ENCODE results near the gene SUGP1.

Gene SUGP1

GRCh38 chr19:19327672-19328071 lies 7.4 kb upstream of the SUGP1 start:
- H3K36me3 ChIP-seq (ENCODE audit: insufficient read depth, low read length): peaks cover 10% of the 10 kb centered on the region; the same call in 1 of the 2 replicates

GRCh38 chr19:19324059-19324770 lies 3.9 kb upstream of the SUGP1 start:
- Histone ChIP-seq H3K9ac (ENCODE audit: low read depth, low read length) (no peak overlapping the region), H3K36me3 (ENCODE audit: insufficient read depth, low read length) (peaks cover 7% of the 10 kb centered on the region; the same call in 1 of the 2 replicates), H3K4me1 (ENCODE audit: insufficient read depth, low read length) (peaks cover 3% of the 10 kb centered on the region; the same call in 1 of the 2 replicates), H3K9me3 (ENCODE audit: control insufficient read depth, insufficient read depth, low read length) (no peaks in the 10 kb centered on the region)

More at GRCh38 chr19:19327672-19328071, 7.4 kb upstream of the SUGP1 start:
- no peaks in the 10 kb centered on the region for H3K4me1 ChIP-seq (ENCODE audit: insufficient read depth, low read length)
- no peak overlapping the region for H3K9ac ChIP-seq (ENCODE audit: low read depth, low read length)
- no peaks in the 10 kb centered on the region for H3K9me3 ChIP-seq (ENCODE audit: control insufficient read depth, insufficient read depth, low read length)

GRCh38 chr19:19321141-19321577 lies 850 bp upstream of the SUGP1 start:
- H3K4me1 ChIP-seq (ENCODE audit: insufficient read depth, low read length): peaks cover 6% of the 10 kb centered on the region; the same call in 1 of the 2 replicates
- H3K36me3 ChIP-seq (ENCODE audit: insufficient read depth, low read length): peaks cover 7% of the 10 kb centered on the region; the same call in 1 of the 2 replicates
- H3K9me3 ChIP-seq (ENCODE audit: control insufficient read depth, insufficient read depth, low read length): no peaks in the 10 kb centered on the region
- H3K9ac ChIP-seq (ENCODE audit: low read depth, low read length): peak overlapping the region; percentile 78

- Histone ChIP-seq H3K9me3 (ENCODE audit: control insufficient read depth, insufficient read depth, low read length) (no peaks in the 10 kb centered on the region), H3K4me1 (ENCODE audit: insufficient read depth, low read length) (peaks cover 6% of the 10 kb centered on the region; the same call in 1 of the 2 replicates), H3K36me3 (ENCODE audit: insufficient read depth, low read length) (no peaks in the 10 kb centered on the region; the same call in 1 of the 2 replicates), H3K9ac (ENCODE audit: low read depth, low read length) (peak overlapping the region; percentile 78)
Measured at GRCh38 chr19:19319732-19320360, 463 bp downstream of the SUGP1 start.

GRCh38 chr19:19316082-19316481 lies 4.2 kb downstream of the SUGP1 start:
- H3K4me1 ChIP-seq (ENCODE audit: insufficient read depth, low read length): peaks cover 6% of the 10 kb centered on the region; the same call in 1 of the 2 replicates
- H3K9me3 ChIP-seq (ENCODE audit: control insufficient read depth, insufficient read depth, low read length): no peaks in the 10 kb centered on the region
- H3K36me3 ChIP-seq (ENCODE audit: insufficient read depth, low read length): no peaks in the 10 kb centered on the region; the same call in 1 of the 2 replicates

GRCh38 chr19:19315444-19315843 lies 4.9 kb downstream of the SUGP1 start:
- no peak overlapping the region for H3K9ac ChIP-seq (ENCODE audit: low read depth, low read length)
- peaks cover 6% of the 10 kb centered on the region; the same call in 1 of the 2 replicates for H3K4me1 ChIP-seq (ENCODE audit: insufficient read depth, low read length)
- no peaks in the 10 kb centered on the region; the same call in none of the 2 replicates for H3K36me3 ChIP-seq (ENCODE audit: insufficient read depth, low read length)
- H3K9me3 ChIP-seq (ENCODE audit: control insufficient read depth, insufficient read depth, low read length): no peaks in the 10 kb centered on the region

More at GRCh38 chr19:19316082-19316481, 4.2 kb downstream of the SUGP1 start:
- H3K9ac ChIP-seq (ENCODE audit: low read depth, low read length): no peak overlapping the region

- Histone ChIP-seq H3K9me3 (ENCODE audit: control insufficient read depth, insufficient read depth, low read length) (no peaks in the 10 kb centered on the region), H3K4me1 (ENCODE audit: insufficient read depth, low read length) (no peaks in the 10 kb centered on the region), H3K36me3 (ENCODE audit: insufficient read depth, low read length) (peaks cover 8% of the 10 kb centered on the region; the same call in 1 of the 2 replicates), H3K9ac (ENCODE audit: low read depth, low read length) (no peak overlapping the region)
Measured at GRCh38 chr19:19308373-19308772, 11.9 kb downstream of the SUGP1 start.

- no peaks in the 10 kb centered on the region for H3K9me3 ChIP-seq (ENCODE audit: control insufficient read depth, insufficient read depth, low read length)
- H3K36me3 ChIP-seq (ENCODE audit: insufficient read depth, low read length): peaks cover 8% of the 10 kb centered on the region
- no peak overlapping the region for H3K9ac ChIP-seq (ENCODE audit: low read depth, low read length)
- H3K4me1 ChIP-seq (ENCODE audit: insufficient read depth, low read length): no peaks in the 10 kb centered on the region
Measured at GRCh38 chr19:19306191-19306590, 14.1 kb downstream of the SUGP1 start.

GRCh38 chr19:19305696-19306095 lies 14.6 kb downstream of the SUGP1 start:
- Histone ChIP-seq H3K9me3 (ENCODE audit: control insufficient read depth, insufficient read depth, low read length) (no peaks in the 10 kb centered on the region), H3K4me1 (ENCODE audit: insufficient read depth, low read length) (no peaks in the 10 kb centered on the region), H3K9ac (ENCODE audit: low read depth, low read length) (no peak overlapping the region), H3K36me3 (ENCODE audit: insufficient read depth, low read length) (peaks cover 8% of the 10 kb centered on the region)

- H3K9me3 ChIP-seq (ENCODE audit: control insufficient read depth, insufficient read depth, low read length): no peaks in the 10 kb centered on the region
- H3K9ac ChIP-seq (ENCODE audit: low read depth, low read length): no peak overlapping the region
- no peaks in the 10 kb centered on the region for H3K4me1 ChIP-seq (ENCODE audit: insufficient read depth, low read length)
- peaks cover 8% of the 10 kb centered on the region for H3K36me3 ChIP-seq (ENCODE audit: insufficient read depth, low read length)
Measured at GRCh38 chr19:19305066-19305465, 15.2 kb downstream of the SUGP1 start.

GRCh38 chr19:19304186-19304965 lies 15.9 kb downstream of the SUGP1 start:
- H3K9ac ChIP-seq (ENCODE audit: low read depth, low read length): no peak overlapping the region
- H3K9me3 ChIP-seq (ENCODE audit: control insufficient read depth, insufficient read depth, low read length): no peaks in the 10 kb centered on the region
- no peaks in the 10 kb centered on the region for H3K4me1 ChIP-seq (ENCODE audit: insufficient read depth, low read length)
- H3K36me3 ChIP-seq (ENCODE audit: insufficient read depth, low read length): peaks cover 7% of the 10 kb centered on the region

GRCh38 chr19:19303411-19303810 lies 16.9 kb downstream of the SUGP1 start:
- peaks cover 4% of the 10 kb centered on the region for H3K36me3 ChIP-seq (ENCODE audit: insufficient read depth, low read length)

GRCh38 chr19:19300613-19301012 lies 19.7 kb downstream of the SUGP1 start:
- H3K36me3 ChIP-seq (ENCODE audit: insufficient read depth, low read length): peaks cover 5% of the 10 kb centered on the region
- H3K9me3 ChIP-seq (ENCODE audit: control insufficient read depth, insufficient read depth, low read length): no peaks in the 10 kb centered on the region
- H3K4me1 ChIP-seq (ENCODE audit: insufficient read depth, low read length): no peaks in the 10 kb centered on the region
- no peak overlapping the region for H3K9ac ChIP-seq (ENCODE audit: low read depth, low read length)

More at GRCh38 chr19:19303411-19303810, 16.9 kb downstream of the SUGP1 start:
- Histone ChIP-seq H3K9me3 (ENCODE audit: control insufficient read depth, insufficient read depth, low read length) (no peaks in the 10 kb centered on the region), H3K4me1 (ENCODE audit: insufficient read depth, low read length) (no peaks in the 10 kb centered on the region), H3K9ac (ENCODE audit: low read depth, low read length) (no peak overlapping the region)

- Histone ChIP-seq H3K4me1 (ENCODE audit: insufficient read depth, low read length) (no peaks in the 10 kb centered on the region), H3K36me3 (ENCODE audit: insufficient read depth, low read length) (peaks cover 7% of the 10 kb centered on the region; the same call in 1 of the 2 replicates), H3K9me3 (ENCODE audit: control insufficient read depth, insufficient read depth, low read length) (no peaks in the 10 kb centered on the region), H3K9ac (ENCODE audit: low read depth, low read length) (no peak overlapping the region)
Measured at GRCh38 chr19:19297759-19298158, 22.6 kb downstream of the SUGP1 start.
